ENCODE measurements around the gene ZNF346. TPM values are rescaled to one million over a fixed set of nuclear protein-coding genes. Genes with fewer than 3 reads are reported as not detected.
"Not testable (repeated sequence)": the region's sequence is repeated elsewhere in the genome, so short reads cannot be mapped to it uniquely, and the experiment has no call there.

ZNF346 gene, protein sequence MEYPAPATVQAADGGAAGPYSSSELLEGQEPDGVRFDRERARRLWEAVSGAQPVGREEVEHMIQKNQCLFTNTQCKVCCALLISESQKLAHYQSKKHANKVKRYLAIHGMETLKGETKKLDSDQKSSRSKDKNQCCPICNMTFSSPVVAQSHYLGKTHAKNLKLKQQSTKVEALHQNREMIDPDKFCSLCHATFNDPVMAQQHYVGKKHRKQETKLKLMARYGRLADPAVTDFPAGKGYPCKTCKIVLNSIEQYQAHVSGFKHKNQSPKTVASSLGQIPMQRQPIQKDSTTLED
- total RNA-seq (26.6 and 32.5 TPM in 2 replicates), polyA plus RNA-seq (31.0 and 32.5 TPM in 2 replicates)

DNA sequence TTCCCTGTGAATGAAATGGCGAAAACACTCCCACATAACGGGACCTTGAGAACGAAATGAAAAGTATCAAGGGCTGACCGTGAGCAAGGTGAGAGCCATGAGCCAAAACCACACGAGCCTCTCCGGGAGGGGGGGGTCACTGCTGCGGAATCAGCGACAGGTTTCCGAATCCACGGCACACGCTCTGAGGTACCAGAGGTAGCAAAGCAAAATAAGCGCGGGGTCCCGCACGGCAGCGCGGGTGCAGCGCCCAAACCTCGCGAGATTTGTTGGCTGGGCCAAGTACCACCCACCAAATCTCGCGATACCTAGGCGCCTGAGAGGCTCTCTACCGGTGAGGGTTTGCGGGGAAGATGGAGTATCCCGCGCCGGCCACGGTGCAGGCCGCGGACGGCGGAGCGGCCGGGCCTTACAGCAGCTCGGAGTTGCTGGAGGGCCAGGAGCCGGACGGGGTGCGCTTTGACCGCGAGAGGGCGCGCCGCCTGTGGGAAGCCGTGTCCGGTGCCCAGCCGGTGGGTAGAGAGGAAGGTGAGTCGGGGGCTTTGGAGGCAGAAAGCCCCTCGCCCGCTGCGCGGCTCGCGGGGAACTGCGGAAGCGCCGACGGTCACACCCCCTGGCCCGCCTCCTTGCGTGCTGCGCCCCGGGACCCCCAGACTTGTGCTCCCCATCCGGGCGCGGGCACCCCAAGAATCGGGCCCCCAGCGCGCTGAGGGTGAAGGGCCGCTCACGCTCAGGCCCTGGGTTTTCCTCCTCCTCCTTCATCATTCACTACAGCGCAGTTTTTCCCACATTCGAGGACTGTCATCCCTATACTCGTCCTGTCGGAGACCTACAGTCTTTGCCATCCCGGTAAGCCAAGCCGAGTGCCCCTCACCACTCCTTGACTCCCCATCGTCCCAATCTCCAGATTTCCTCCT is at the start of gene ZNF346:
Gene ZNF346 (plus strand): TSS at position 311 of the 917 bp plus-strand sequence. CDS start 43 bp downstream, at position 354.
- Histone ChIP-seq H3K27ac (peak within 1 kb of the TSS; percentile 74), H3K36me3 (no peaks in the 10 kb centered on the region), H3K4me1 (ENCODE audit: low read depth) (peaks cover 4% of the 10 kb centered on the region), H3K27me3 (no peaks in the 10 kb centered on the region), H3K9me3 (ENCODE audit: low read depth) (no peaks in the 10 kb centered on the region), H3K4me3 (peak within 1 kb of the TSS; percentile 74)
- TF ChIP-seq, protein P1, sequence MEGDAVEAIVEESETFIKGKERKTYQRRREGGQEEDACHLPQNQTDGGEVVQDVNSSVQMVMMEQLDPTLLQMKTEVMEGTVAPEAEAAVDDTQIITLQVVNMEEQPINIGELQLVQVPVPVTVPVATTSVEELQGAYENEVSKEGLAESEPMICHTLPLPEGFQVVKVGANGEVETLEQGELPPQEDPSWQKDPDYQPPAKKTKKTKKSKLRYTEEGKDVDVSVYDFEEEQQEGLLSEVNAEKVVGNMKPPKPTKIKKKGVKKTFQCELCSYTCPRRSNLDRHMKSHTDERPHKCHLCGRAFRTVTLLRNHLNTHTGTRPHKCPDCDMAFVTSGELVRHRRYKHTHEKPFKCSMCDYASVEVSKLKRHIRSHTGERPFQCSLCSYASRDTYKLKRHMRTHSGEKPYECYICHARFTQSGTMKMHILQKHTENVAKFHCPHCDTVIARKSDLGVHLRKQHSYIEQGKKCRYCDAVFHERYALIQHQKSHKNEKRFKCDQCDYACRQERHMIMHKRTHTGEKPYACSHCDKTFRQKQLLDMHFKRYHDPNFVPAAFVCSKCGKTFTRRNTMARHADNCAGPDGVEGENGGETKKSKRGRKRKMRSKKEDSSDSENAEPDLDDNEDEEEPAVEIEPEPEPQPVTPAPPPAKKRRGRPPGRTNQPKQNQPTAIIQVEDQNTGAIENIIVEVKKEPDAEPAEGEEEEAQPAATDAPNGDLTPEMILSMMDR (IDR thresholded peaks at IDR 0.05; ENCODE audit: low read depth, low read length), result peak; percentile 46
- DNase-seq (ENCODE audit: low read depth in 1 of 2, low spot score in 1 of 2), result peak; percentile 94 to 97

DNA sequence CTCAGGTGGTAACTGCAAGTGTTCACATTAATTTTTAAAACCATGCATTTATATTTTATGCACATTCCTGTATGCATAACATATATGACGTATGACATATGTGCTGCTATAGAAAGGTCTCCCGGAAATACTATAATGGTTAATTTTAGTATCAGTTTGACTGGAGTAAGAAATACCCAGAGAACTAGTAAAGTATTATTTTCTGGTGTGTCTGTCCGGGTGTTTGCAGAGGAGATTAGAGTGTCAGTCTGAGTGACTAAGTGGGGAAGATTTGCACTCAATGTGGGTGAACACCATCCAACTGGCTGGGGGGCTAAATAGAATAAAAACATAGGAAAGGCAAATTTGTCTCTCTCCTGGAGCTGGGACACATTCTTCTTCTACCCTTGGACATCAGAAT is 42.8 kb upstream of the ZNF346 start:
- TF ChIP-seq, protein P1 (IDR thresholded peaks at IDR 0.05; ENCODE audit: low read depth, low read length), result no peak
- no peak overlapping the region for H3K4me3 ChIP-seq
- no peak for DNase-seq (ENCODE audit: low read depth in 1 of 2, low spot score in 1 of 2)

DNA sequence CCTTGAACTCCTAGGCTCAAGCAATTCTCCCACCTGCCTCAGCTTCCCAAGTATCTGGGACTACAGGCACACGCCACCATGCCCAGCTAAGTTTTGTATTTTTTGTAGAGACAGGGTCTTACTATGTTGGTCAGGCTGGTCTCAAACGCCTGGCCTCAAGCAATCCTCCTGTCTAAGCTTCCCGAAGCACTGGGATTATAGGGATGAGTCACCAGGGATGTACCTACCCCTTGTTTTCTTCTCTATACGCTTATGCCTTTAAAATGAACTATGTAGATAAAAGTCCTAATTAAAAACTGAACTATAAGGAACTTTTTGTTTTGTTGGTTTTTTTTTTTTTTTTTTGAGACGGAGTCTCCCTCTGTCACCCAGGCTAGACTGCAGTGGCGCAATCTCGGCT is 41.7 kb upstream of the ZNF346 start:
- no peaks in the 10 kb centered on the region for H3K9me3 ChIP-seq (ENCODE audit: low read depth)
- no peak overlapping the region for H3K4me3 ChIP-seq
- DNase-seq (ENCODE audit: low read depth in 1 of 2, low spot score in 1 of 2), result no peak
- TF ChIP-seq, protein P1 (IDR thresholded peaks at IDR 0.05; ENCODE audit: low read depth, low read length), result no peak
- H3K27ac ChIP-seq, result no peak overlapping the region
- H3K4me1 ChIP-seq (ENCODE audit: low read depth), result no peaks in the 10 kb centered on the region
- no peaks in the 10 kb centered on the region for H3K27me3 ChIP-seq
- peaks cover 13% of the 10 kb centered on the region for H3K36me3 ChIP-seq

More for the DNA sequence above, 42.8 kb upstream of the ZNF346 start:
- no peak overlapping the region for H3K27ac ChIP-seq
- no peaks in the 10 kb centered on the region for H3K4me1 ChIP-seq (ENCODE audit: low read depth)
- no peaks in the 10 kb centered on the region for H3K27me3 ChIP-seq
- H3K36me3 ChIP-seq, result peaks cover 17% of the 10 kb centered on the region
- no peaks in the 10 kb centered on the region for H3K9me3 ChIP-seq (ENCODE audit: low read depth)

DNA sequence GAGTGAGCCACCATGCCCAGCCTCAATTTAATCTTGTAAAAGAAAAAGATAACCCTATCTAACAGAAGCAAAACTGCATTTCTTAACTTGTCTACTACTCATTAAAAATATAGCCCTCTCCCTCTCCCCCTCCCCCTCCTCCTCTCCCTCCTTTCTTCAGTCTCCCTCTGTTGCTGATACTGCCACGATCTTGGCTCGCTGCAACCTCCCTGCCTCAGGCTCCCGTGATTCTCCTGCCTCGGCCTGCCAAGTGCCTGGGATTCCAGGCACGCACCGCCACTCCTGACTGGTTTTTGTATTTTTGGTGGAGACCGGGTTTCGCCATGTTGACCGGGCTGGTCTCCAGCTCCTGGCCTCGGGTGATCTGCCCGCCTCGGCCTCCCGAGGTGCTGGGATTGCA is 39.4 kb upstream of the ZNF346 start:
- not testable (repeated sequence) for H3K27me3 ChIP-seq; H3K4me3 ChIP-seq; H3K27ac ChIP-seq; DNase-seq (ENCODE audit: low read depth in 1 of 2, low spot score in 1 of 2); H3K4me1 ChIP-seq (ENCODE audit: low read depth); H3K9me3 ChIP-seq (ENCODE audit: low read depth)
- H3K36me3 ChIP-seq, result peaks cover 13% of the 10 kb centered on the region

DNA sequence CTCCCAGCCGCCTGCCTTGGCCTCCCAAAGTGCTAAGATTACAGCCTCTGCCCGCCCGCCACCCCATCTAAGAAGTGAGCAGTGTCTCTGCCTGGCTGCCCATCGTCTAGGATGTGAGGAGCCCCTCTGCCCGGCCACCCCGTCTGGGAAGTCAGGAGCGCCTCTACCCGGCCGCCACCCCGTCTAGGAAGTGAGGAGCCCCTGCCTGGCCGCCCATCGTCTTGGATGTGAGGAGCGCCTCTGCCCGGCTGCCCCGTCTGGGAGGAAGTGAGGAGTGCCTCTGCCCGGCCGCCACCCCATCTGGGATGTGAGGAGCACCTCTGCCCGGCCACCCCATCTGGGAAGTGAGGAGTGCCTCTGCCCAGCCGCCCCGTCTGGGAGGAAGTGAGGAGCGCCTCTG is 38.9 kb upstream of the ZNF346 start:
- H3K27ac ChIP-seq; H3K4me1 ChIP-seq (ENCODE audit: low read depth); DNase-seq (ENCODE audit: low read depth in 1 of 2, low spot score in 1 of 2); H3K27me3 ChIP-seq; H3K9me3 ChIP-seq (ENCODE audit: low read depth); H3K4me3 ChIP-seq: not testable (repeated sequence)
- H3K36me3 ChIP-seq, result peaks cover 13% of the 10 kb centered on the region

DNA sequence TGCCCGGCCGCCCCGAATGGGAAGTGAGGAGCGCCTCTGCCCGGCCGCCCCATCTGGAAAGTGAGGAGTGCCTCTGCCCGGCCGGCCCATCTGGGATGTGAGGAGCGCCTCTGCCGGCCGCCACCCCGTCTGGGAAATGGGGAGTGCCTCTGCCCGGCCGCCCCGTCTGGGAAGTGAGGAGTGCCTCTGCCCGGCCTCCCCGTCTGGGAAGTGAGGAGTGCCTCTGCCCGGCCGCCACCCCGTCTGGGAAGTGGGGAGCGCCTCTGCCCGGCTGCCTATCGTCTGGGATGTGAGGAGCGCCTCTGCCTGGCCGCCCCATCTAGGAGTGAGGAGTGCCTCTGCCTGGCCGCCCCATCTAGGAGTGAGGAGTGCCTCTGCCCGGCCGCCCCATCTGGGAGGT is 38.3 kb upstream of the ZNF346 start:
- not testable (repeated sequence) for H3K4me1 ChIP-seq (ENCODE audit: low read depth); H3K27ac ChIP-seq; DNase-seq (ENCODE audit: low read depth in 1 of 2, low spot score in 1 of 2); H3K9me3 ChIP-seq (ENCODE audit: low read depth); H3K4me3 ChIP-seq; H3K27me3 ChIP-seq
- peaks cover 13% of the 10 kb centered on the region for H3K36me3 ChIP-seq

DNA sequence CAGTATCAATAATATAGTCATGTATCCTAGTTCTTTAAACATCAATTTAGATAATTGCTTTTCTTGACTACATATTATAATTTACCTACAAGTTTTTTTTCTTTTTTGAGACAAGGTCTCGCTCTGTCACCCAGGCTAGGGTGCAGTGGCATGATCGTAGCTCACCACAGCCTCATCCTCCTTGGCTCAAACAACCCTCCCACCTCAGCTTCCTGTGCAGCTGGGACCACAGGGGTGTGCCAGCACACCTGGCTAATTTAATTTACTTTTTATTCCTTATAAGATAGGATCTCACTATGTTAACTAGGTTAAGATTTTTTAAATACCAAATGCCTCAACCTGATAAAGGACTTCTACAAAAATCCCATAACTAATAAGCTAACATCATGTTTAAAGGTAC is 37.0 kb upstream of the ZNF346 start:
- no peak overlapping the region for H3K4me3 ChIP-seq

More for the DNA sequence above, 37.0 kb upstream of the ZNF346 start:
- DNase-seq (ENCODE audit: low read depth in 1 of 2, low spot score in 1 of 2), result no peak
- H3K9me3 ChIP-seq (ENCODE audit: low read depth), result no peaks in the 10 kb centered on the region
- TF ChIP-seq, protein P1 (IDR thresholded peaks at IDR 0.05; ENCODE audit: low read depth, low read length), result no peak
- H3K27ac ChIP-seq, result no peak overlapping the region
- H3K4me1 ChIP-seq (ENCODE audit: low read depth), result no peaks in the 10 kb centered on the region
- H3K27me3 ChIP-seq, result no peaks in the 10 kb centered on the region
- peaks cover 4% of the 10 kb centered on the region for H3K36me3 ChIP-seq
